Measurements from ENCODE around the gene CRHR2.

DNA sequence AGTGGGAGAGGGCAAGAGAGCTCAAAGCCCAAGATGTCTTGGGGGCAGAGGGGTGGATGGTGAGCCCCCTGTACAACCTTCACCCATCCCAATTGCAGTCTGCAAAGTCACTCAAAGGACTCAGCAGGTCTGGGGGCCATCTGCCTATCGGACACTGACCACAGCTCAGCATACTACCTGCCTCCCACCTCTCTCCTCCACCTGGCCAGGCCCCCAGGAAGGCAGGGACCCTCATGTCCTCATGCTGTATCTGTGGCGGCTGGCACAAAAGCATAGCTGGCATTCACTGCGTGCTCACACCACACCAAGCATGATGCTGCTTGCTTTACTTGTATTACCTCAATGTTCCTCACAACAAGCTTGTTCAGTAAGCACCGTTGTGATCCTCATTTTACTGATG is 16.2 kb upstream of the CRHR2 start:
- TF ChIP-seq, protein P1, sequence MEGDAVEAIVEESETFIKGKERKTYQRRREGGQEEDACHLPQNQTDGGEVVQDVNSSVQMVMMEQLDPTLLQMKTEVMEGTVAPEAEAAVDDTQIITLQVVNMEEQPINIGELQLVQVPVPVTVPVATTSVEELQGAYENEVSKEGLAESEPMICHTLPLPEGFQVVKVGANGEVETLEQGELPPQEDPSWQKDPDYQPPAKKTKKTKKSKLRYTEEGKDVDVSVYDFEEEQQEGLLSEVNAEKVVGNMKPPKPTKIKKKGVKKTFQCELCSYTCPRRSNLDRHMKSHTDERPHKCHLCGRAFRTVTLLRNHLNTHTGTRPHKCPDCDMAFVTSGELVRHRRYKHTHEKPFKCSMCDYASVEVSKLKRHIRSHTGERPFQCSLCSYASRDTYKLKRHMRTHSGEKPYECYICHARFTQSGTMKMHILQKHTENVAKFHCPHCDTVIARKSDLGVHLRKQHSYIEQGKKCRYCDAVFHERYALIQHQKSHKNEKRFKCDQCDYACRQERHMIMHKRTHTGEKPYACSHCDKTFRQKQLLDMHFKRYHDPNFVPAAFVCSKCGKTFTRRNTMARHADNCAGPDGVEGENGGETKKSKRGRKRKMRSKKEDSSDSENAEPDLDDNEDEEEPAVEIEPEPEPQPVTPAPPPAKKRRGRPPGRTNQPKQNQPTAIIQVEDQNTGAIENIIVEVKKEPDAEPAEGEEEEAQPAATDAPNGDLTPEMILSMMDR (IDR thresholded peaks at IDR 0.05), result no peak
- TF ChIP-seq POLR2A (IDR thresholded peaks at IDR 0.05), result no peak
